GM10266 (cell line): ENCODE measurements around the gene CPS1.

Source experiments
- DNase-seq: peaks from one replicate; pipeline ENCODE4 v3.0.0; 2012; ENCODE audit errors: extremely low spot score
- TF ChIP-seq, protein P1 (sequence below): IDR thresholded peaks from 2 replicates; pipeline ENCODE4 v1.5.1; 2012; ENCODE audit warnings: mild to moderate bottlenecking, low read depth; ENCODE audit not compliant: control insufficient read depth, insufficient read depth; ENCODE audit errors: missing control alignments

CPS1 gene

DNA sequence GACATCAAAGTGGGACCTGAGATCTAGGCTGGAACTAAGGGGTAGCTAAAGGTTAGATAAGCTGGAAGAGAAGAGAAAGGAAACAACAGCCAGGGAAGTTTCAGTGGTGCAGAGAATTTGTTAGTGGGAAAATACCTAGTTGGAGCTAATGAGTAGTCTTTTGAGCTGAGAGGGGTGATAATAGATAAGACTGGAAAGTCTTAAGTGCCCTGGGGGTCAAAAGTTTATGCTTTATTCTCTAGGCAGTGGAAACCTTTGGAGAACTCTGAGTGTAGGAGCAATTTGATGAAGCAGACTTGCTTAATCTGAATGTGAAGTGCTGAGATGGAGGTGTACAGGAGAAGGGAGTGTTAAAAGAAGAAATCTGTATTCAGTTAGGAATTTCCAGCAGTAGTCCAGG lies 90.8 kb downstream of the CPS1 start:
- no peak for DNase-seq
- TF ChIP-seq, protein P1, sequence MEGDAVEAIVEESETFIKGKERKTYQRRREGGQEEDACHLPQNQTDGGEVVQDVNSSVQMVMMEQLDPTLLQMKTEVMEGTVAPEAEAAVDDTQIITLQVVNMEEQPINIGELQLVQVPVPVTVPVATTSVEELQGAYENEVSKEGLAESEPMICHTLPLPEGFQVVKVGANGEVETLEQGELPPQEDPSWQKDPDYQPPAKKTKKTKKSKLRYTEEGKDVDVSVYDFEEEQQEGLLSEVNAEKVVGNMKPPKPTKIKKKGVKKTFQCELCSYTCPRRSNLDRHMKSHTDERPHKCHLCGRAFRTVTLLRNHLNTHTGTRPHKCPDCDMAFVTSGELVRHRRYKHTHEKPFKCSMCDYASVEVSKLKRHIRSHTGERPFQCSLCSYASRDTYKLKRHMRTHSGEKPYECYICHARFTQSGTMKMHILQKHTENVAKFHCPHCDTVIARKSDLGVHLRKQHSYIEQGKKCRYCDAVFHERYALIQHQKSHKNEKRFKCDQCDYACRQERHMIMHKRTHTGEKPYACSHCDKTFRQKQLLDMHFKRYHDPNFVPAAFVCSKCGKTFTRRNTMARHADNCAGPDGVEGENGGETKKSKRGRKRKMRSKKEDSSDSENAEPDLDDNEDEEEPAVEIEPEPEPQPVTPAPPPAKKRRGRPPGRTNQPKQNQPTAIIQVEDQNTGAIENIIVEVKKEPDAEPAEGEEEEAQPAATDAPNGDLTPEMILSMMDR, result no peak

DNA sequence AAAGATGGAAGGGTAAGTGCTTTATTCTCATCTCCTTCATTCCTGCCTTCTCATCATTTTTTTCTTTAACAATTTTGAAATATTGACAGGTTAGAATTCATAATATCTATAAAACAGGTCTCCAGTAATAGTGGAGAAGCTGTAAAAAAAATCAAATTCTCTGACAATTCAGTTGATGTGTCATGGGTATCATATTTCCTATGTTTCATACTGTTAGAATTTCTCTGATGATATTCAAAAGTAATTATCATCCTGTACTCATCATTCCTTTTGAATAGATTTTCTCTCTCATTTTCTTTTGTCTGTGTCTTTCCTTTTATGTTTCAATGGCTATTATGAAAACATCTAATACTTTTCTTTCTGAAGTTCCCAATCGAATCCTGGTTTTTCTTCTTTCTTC lies 97.7 kb downstream of the CPS1 start:
- TF ChIP-seq, protein P1, result no peak
- DNase-seq, result no peak

DNA sequence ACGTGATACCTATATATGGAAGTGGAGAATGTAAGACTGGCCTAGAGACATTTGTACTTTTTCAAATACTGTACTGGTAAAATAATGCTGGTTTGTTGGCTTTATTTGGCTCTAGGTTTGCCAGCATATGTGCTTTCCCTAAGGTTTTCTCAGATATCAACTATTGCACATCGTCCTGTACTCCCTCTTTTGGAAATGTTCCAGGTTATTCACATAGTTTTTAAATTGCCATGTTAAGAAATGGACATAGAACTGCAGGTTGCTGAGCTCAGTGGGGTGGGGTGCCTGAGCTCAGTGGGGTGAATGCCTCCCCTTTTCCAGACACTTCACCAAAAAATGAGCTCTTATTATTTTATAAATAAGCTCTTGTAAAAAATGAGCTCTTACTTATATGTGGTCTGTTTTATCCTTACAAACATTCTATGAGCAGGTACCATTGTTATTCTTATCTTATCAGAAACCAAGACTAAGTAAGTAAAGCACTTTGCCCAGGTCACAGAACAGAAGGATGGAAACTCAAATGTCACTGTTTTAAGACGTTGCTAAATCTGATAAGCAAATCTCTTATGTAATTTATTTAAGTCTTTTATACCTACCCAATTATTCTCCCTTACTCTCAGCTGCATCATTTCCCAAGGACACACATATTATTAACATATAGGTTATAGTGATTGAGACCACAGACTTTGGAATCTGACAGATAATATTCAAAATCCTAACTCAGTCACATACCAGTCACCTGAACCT lies 99.0 kb downstream of the CPS1 start:
- DNase-seq, result no peak

DNA sequence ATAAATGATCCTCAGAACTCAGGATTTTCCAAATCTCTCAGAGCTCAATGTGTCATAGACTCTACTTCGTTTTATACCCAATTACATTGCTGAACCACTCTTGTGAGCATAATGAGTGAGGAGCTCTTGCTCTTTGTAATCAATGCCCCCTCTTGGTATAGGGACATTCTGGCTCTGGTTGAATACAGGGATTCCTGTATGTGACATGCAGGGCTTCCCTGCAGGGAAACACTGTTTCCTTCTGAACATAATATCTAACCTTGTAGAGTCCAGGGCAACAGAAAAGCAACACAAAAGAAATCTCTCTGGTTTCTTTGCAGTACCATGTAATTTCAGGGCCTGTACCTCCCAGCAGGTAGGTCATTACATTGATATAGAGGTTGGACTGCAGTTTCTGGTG lies 101.5 kb downstream of the CPS1 start:
- TF ChIP-seq, protein P1, result no peak
- DNase-seq, result no peak

More for the DNA sequence above, 99.0 kb downstream of the CPS1 start:
- TF ChIP-seq, protein P1, result no peak

DNA sequence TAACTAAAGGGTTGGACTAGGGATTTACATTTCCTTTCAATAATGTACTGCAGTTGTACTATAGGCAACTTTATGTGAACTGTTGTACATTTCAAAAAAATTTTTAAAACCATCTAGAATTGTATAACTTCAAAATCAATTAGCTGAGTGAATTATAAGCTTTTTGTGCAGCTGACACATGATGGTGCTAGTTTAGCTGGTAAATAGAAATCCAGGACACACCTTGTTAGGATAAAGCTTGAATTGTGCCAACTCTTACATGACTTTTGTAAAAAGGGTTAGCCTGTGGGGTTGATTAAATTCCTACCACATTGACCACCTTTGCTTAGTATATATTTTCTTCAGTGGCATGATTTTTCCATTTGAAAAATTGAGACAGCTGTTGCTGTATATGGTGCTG lies 104.4 kb downstream of the CPS1 start:
- TF ChIP-seq, protein P1, result no peak
- no peak for DNase-seq

DNA sequence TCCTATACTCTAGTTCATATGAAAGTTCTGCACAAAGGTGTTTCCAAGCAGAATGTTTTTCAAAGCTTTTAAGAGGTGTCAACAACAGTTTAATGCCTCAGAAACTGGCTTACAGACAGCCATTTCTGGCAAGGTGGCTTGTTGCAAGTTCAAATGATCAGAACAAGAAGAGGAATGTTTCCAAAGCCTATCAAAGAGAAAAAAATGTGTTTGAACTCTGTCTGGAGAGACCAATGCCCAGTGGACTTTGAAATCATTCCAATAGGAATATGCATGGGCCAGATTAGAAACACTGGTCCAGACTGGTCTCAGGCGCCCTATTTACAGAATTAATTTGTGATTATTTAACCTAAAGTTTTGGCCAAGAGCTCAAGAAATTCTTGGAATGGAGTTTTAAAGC lies 106.2 kb downstream of the CPS1 start:
- TF ChIP-seq, protein P1, result no peak
- DNase-seq, result no peak

DNA sequence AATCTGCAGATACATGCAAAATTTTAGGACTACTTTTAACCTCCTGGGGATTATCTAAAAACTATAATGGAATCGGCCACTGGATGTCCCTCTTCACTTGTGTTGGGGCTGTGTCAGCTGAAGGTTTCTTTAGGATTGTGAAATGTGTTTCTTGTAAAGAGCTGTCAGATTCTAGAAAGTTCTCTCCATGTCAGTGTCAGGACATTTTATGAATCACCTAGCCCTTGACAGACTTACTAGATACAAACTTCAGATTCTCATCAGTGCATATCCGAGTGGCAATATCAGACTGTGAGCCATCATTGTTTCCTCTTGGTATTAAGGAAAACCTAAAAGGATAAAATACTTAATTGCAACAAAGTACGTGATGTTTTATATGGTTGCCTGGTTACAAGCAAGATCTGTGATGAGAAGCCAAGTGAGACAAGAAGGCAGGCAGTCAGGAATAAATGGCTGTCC lies 107.3 kb downstream of the CPS1 start:
- DNase-seq, result no peak

More for the DNA sequence above, 107.3 kb downstream of the CPS1 start:
- TF ChIP-seq, protein P1, result no peak
